Measurements from ENCODE around the gene FAM221B. TPM values are rescaled to one million over a fixed set of nuclear protein-coding genes. Genes with fewer than 3 reads are reported as not detected.
A peak's percentile ranks its signal among the peaks of the same experiment; 100 is the strongest.

FAM221B gene
- total RNA-seq, 1 donor from 2014 or later = not detected

DNA sequence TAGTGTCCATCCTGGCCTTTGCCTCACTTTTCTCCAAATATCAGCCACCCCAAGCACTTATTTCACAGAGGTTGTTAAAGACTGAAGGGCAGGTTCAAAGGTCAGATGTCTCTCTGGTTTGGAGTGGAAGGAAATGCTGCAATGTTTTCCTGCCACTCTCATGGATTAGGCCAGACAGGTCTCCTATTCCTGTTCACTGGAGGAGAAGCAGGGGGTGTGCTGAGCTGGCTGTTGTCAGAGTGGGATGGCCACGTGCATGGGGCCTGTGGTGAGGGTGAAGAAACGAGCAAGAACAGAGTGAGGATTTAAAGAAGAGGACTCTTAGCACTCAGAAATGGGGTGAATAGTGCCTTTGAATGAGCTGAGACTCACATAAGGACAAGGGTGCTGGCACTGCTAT, 7.2 kb upstream of the FAM221B start:
- H3K4me3 Mint-ChIP-seq (ENCODE audit: unreplicated experiment) = no peak overlapping the region
- peaks cover 9% of the 10 kb centered on the region for H3K36me3 Mint-ChIP-seq (ENCODE audit: low read depth)
- H3K27ac Mint-ChIP-seq (ENCODE audit: unreplicated experiment) = no peak overlapping the region
- H3K27me3 Mint-ChIP-seq (ENCODE audit: low read depth) = no peaks in the 10 kb centered on the region
- peak; percentile 19 for DNase-seq (ENCODE audit: low spot score)
- no peaks in the 10 kb centered on the region for H3K9me3 Mint-ChIP-seq (ENCODE audit: low read depth)
- TF ChIP-seq, protein P1, sequence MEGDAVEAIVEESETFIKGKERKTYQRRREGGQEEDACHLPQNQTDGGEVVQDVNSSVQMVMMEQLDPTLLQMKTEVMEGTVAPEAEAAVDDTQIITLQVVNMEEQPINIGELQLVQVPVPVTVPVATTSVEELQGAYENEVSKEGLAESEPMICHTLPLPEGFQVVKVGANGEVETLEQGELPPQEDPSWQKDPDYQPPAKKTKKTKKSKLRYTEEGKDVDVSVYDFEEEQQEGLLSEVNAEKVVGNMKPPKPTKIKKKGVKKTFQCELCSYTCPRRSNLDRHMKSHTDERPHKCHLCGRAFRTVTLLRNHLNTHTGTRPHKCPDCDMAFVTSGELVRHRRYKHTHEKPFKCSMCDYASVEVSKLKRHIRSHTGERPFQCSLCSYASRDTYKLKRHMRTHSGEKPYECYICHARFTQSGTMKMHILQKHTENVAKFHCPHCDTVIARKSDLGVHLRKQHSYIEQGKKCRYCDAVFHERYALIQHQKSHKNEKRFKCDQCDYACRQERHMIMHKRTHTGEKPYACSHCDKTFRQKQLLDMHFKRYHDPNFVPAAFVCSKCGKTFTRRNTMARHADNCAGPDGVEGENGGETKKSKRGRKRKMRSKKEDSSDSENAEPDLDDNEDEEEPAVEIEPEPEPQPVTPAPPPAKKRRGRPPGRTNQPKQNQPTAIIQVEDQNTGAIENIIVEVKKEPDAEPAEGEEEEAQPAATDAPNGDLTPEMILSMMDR (IDR thresholded peaks at IDR 0.05) = no peak
- peaks cover 17% of the 10 kb centered on the region for H3K4me1 Mint-ChIP-seq (ENCODE audit: low read depth)

DNA sequence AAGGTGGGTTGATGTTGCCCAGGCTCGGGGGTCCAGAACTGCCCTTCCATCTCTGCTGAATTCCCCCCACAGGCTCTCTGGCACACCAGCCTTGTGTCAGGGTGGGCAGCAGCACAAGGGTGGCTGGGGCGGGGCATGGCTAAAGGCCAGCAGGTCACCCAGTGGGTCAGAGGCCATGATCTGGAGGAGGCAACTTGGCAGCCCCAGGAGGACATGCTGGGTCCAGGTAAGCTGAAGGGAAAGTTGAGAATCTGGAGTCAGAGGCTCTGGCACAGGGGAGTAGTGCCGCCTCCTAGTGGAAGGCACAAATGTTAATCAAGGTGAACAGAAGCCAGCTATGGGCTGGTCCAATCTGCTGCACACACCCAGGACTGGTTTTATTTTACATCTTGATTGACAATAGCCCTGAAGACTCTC, 6.7 kb upstream of the FAM221B start:
- Mint-ChIP-seq H3K4me3 (ENCODE audit: unreplicated experiment) (no peak overlapping the region), H3K4me1 (ENCODE audit: low read depth) (peaks cover 22% of the 10 kb centered on the region), H3K27ac (ENCODE audit: unreplicated experiment) (no peak overlapping the region), H3K36me3 (ENCODE audit: low read depth) (peaks cover 9% of the 10 kb centered on the region), H3K9me3 (ENCODE audit: low read depth) (no peaks in the 10 kb centered on the region), H3K27me3 (ENCODE audit: low read depth) (no peaks in the 10 kb centered on the region)
- peak; percentile 77 for DNase-seq (ENCODE audit: low spot score)
- TF ChIP-seq, protein P1 (IDR thresholded peaks at IDR 0.05) = peak; percentile 54

DNA sequence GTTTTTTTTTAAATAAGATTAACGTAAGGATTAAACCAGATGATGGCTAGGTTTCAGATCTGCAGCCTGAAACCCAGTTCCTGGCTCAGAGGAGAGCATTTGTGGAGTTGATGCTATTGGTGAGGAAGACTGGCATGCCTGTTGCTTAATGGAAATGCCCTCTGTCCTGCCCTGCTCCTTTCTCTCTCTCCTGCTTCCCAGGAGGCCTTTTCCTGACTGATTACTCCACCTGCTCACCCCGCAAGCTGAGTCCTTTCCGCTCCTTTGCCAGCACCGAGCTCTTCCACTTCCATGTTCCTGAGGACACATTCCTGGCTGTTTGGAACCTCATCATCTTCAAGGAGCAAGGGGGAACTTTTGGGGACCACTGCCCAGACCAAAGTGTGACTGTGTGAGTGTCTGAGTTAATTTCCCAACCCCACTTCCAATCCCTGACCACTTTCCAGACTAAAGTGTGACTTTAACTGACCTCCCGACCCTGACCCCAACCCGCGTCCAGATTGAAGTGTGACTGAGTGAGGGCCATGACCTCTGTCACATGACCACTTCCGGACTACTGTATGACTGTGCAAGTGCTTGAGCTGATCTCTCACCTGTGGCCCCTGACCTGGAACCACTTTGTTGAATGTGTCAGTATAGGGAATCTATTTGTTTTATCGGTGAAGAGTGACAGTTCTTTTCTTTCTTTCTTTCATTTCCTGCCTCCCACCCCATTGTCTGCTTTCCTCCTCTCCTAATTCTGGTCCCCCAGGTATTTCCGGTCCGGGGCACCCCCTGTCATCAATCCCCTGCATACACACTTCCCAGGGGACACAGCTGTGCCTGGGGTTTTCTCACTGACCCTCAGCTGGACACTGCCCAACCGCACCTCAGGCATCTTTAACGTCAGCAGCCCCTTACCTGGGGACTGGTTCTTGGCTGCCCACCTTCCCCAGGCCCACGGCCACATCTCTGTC, 6.0 kb upstream of the FAM221B start:
- no peaks in the 10 kb centered on the region for H3K27me3 Mint-ChIP-seq (ENCODE audit: low read depth)
- H3K36me3 Mint-ChIP-seq (ENCODE audit: low read depth) = peaks cover 7% of the 10 kb centered on the region
- H3K4me1 Mint-ChIP-seq (ENCODE audit: low read depth) = peaks cover 29% of the 10 kb centered on the region
- no peak overlapping the region for H3K27ac Mint-ChIP-seq (ENCODE audit: unreplicated experiment)
- no peaks in the 10 kb centered on the region for H3K9me3 Mint-ChIP-seq (ENCODE audit: low read depth)
- no peak overlapping the region for H3K4me3 Mint-ChIP-seq (ENCODE audit: unreplicated experiment)
- TF ChIP-seq, protein P1 (IDR thresholded peaks at IDR 0.05) = no peak
- DNase-seq (ENCODE audit: low spot score) = peak; percentile 60

DNA sequence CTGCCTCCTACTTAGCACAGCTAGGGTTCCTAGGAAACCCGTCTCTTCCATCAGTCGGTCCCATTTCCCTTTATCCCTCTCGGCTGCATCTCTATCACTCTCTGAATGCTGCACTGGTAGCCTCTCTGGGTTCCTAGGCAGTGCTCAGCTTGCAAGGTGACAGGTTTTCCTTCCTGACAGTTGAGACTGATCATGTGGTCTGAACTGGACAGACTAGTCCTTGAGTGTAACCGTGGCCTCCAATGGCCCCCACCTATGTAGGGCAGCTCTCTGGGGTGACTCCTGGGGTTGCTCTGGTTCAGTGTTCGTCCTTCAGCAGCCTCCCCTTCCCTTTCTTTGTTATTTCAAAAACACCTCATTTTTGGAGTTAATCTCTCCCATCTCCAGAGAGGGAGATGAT, 4.3 kb upstream of the FAM221B start:
- Mint-ChIP-seq H3K9me3 (ENCODE audit: low read depth) (no peaks in the 10 kb centered on the region), H3K4me1 (ENCODE audit: low read depth) (peaks cover 39% of the 10 kb centered on the region), H3K4me3 (ENCODE audit: unreplicated experiment) (no peak overlapping the region), H3K27me3 (ENCODE audit: low read depth) (no peaks in the 10 kb centered on the region), H3K36me3 (ENCODE audit: low read depth) (peaks cover 4% of the 10 kb centered on the region), H3K27ac (ENCODE audit: unreplicated experiment) (no peak overlapping the region)
- peak; percentile 25 for DNase-seq (ENCODE audit: low spot score)
- TF ChIP-seq, protein P1 (IDR thresholded peaks at IDR 0.05) = no peak

DNA sequence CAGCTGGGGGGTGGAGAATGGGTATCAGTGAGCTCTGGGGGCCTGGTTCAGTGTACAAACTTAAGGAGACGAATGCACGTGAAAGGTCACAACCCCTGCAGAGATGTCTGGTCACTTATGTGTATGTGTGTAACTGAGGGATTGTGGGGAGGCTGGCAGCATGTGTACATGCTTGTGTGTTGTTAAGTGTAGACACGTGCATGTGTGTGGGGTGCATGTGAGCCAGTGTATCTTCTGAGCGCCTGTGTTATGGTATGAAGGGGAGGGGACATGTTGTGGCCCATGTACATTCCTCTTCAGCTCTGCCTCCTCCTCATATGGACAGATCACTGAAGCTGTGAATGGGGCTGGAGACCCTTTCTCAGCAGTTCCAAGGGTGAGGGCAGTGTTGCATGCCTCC, 2.5 kb upstream of the FAM221B start:
- peak; percentile 30 for DNase-seq (ENCODE audit: low spot score)
- Mint-ChIP-seq H3K27me3 (ENCODE audit: low read depth) (no peaks in the 10 kb centered on the region), H3K36me3 (ENCODE audit: low read depth) (no peaks in the 10 kb centered on the region), H3K4me1 (ENCODE audit: low read depth) (peaks cover 46% of the 10 kb centered on the region), H3K4me3 (ENCODE audit: unreplicated experiment) (no peak overlapping the region), H3K9me3 (ENCODE audit: low read depth) (no peaks in the 10 kb centered on the region), H3K27ac (ENCODE audit: unreplicated experiment) (no peak overlapping the region)
- TF ChIP-seq, protein P1 (IDR thresholded peaks at IDR 0.05) = no peak
